IMR-90 (cell line): ENCODE data around the gene CEP162. TPM values are rescaled to one million over a fixed set of nuclear protein-coding genes. Genes with fewer than 3 reads are reported as not detected.

Experiments used
- ATAC-seq: fragments of 200-7000 bp; cut with Tn5 transposase; 2 replicates; pipeline ENCODE4 v1.9.1; 2020; ENCODE audit warnings: low read depth, mild to moderate bottlenecking, moderate library complexity
- BruUV-seq: library from RNA; stranded (reverse); fragments of 400-500 nt; replicated peaks from 2 replicates; lab custom pipeline; 2021; lab: Mats Ljungman, UMichigan
- CTCF ChIA-PET: fragments of 300-600 bp; formaldehyde crosslinking; extraction: SDS; loops from one replicate; lab custom pipeline; 2021; ENCODE audit warnings: antibody characterized with exemption; lab: Yijun Ruan, JAX
- POLR2A ChIA-PET: fragments of 300-600 bp; sonication (Branson Sonifier 250); formaldehyde crosslinking; loops from one replicate; lab custom pipeline; 2022; ENCODE audit warnings: antibody characterized with exemption; ENCODE audit not compliant: unreplicated experiment; lab: Charles Lee
- DNase-seq: peaks from one replicate; pipeline ENCODE4 v3.0.0; 2013
- H2AFZ ChIP-seq: replicated peaks from 2 replicates; pipeline ENCODE3; 2013; ENCODE audit warnings: low read length, mild to moderate bottlenecking; ENCODE audit not compliant: poor library complexity
- H2AK5ac ChIP-seq: 2 replicates; pipeline ENCODE4 v1.6.1; 2013; ENCODE audit warnings: low read depth, low read length, inconsistent platforms
- H2AK9ac ChIP-seq: replicated peaks from 2 replicates; pipeline ENCODE3; 2013; ENCODE audit warnings: mild to moderate bottlenecking, low read depth, low read length, moderate library complexity; ENCODE audit not compliant: poor library complexity
- H2BK120ac ChIP-seq: 2 replicates; pipeline ENCODE4 v1.6.1; 2013; ENCODE audit warnings: low read depth, low read length, inconsistent platforms
- H2BK15ac ChIP-seq: 3 replicates; pipeline ENCODE4 v1.6.1; 2013; ENCODE audit warnings: low read depth, low read length, inconsistent platforms
- H2BK20ac ChIP-seq: 2 replicates; pipeline ENCODE4 v1.6.1; 2013; ENCODE audit warnings: low read depth, mild to moderate bottlenecking, inconsistent platforms, low read length, moderate library complexity
- H2BK5ac ChIP-seq: 2 replicates; pipeline ENCODE4 v1.6.1; 2013; ENCODE audit warnings: mild to moderate bottlenecking, low read depth, low read length, inconsistent platforms; ENCODE audit not compliant: poor library complexity, severe bottlenecking
- H3K14ac ChIP-seq: replicated peaks from 2 replicates; pipeline ENCODE4 v1.6.1; 2013; ENCODE audit warnings: low read depth, low read length, inconsistent platforms
- H3K18ac ChIP-seq: 2 replicates; pipeline ENCODE4 v1.6.1; 2013; ENCODE audit warnings: low read depth, low read length, control low read depth
- H3K23ac ChIP-seq: 2 replicates; pipeline ENCODE4 v1.6.1; 2013; ENCODE audit warnings: low read depth, low read length, inconsistent platforms
- H3K27ac ChIP-seq: 2 replicates; pipeline ENCODE4 v1.5.1; 2013; ENCODE audit warnings: mild to moderate bottlenecking, control low read depth, low read length; ENCODE audit not compliant: insufficient read depth
- H3K27me3 ChIP-seq: 2 replicates; pipeline ENCODE4 v1.6.1; 2013; ENCODE audit warnings: low read length; ENCODE audit not compliant: control insufficient read depth, insufficient read depth
- H3K36me3 ChIP-seq: 2 replicates; pipeline ENCODE4 v1.6.1; 2013; ENCODE audit warnings: low read length, mixed read lengths; ENCODE audit not compliant: control insufficient read depth, insufficient read depth
- H3K4ac ChIP-seq: 2 replicates; pipeline ENCODE4 v1.6.1; 2013; ENCODE audit warnings: low read depth, low read length, inconsistent platforms
- H3K4me1 ChIP-seq: 2 replicates; pipeline ENCODE4 v1.6.1; 2013; ENCODE audit warnings: low read length, mixed read lengths; ENCODE audit not compliant: control insufficient read depth, insufficient read depth
- H3K4me2 ChIP-seq: 2 replicates; pipeline ENCODE4 v1.6.1; 2013; ENCODE audit warnings: low read depth, mild to moderate bottlenecking, control low read depth, low read length, moderate library complexity
- H3K4me3 ChIP-seq: 2 replicates; pipeline ENCODE4 v1.5.1; 2013; ENCODE audit warnings: low read depth, mild to moderate bottlenecking, control low read depth, low read length, moderate library complexity; ENCODE audit not compliant: insufficient read depth
- H3K56ac ChIP-seq: 2 replicates; pipeline ENCODE4 v1.6.1; 2013; ENCODE audit warnings: low read length, inconsistent platforms; ENCODE audit not compliant: insufficient read depth; ENCODE audit errors: extremely low read depth
- H3K79me1 ChIP-seq, 2 experiments: 2 replicates each; pipeline ENCODE4 v1.6.1; 2013; ENCODE audit warnings: low read length in 2 of 2, inconsistent platforms in 1 of 2, low read depth in 1 of 2
- H3K9ac ChIP-seq: 2 replicates; pipeline ENCODE4 v1.6.1; 2013; ENCODE audit warnings: low read depth, low read length, control low read depth
- H3K9me1 ChIP-seq: 2 replicates; pipeline ENCODE4 v1.6.1; 2013; ENCODE audit warnings: low read length, inconsistent platforms; ENCODE audit not compliant: insufficient read depth
- H3K9me3 ChIP-seq: 2 replicates; pipeline ENCODE4 v1.6.1; 2013; ENCODE audit warnings: low read length; ENCODE audit not compliant: control insufficient read depth, insufficient read depth
- H4K20me1 ChIP-seq: 2 replicates; pipeline ENCODE4 v1.6.1; 2013; ENCODE audit warnings: low read length, inconsistent platforms; ENCODE audit not compliant: insufficient read depth
- H4K5ac ChIP-seq: 2 replicates; pipeline ENCODE4 v1.6.1; 2013; ENCODE audit warnings: mild to moderate bottlenecking, low read depth, low read length, control low read depth
- H4K8ac ChIP-seq, 2 experiments: 2 replicates each; pipeline ENCODE4 v1.6.1; 2013; ENCODE audit warnings: low read depth in 2 of 2, low read length in 2 of 2, control low read depth in 1 of 2, inconsistent platforms in 1 of 2
- H4K91ac ChIP-seq: 2 replicates; pipeline ENCODE4 v1.6.1; 2013; ENCODE audit warnings: low read depth, low read length, inconsistent platforms; ENCODE audit not compliant: insufficient read depth
- CEBPB ChIP-seq: IDR thresholded peaks from 2 replicates; pipeline ENCODE4 v1.6.1; 2012; ENCODE audit warnings: low read depth, low read length, improper control_type of control experiment
- MAFK ChIP-seq: IDR thresholded peaks from 2 replicates; pipeline ENCODE4 v1.6.1; 2012; ENCODE audit warnings: low read depth, low read length, improper control_type of control experiment
- MXI1 ChIP-seq: IDR thresholded peaks from 2 replicates; pipeline ENCODE4 v1.6.1; 2012; ENCODE audit warnings: low read depth, mild to moderate bottlenecking, low read length, moderate library complexity, borderline replicate concordance
- RFX5 ChIP-seq: IDR thresholded peaks from 2 replicates; pipeline ENCODE4 v1.8.0; 2012; ENCODE audit warnings: low read depth, mild to moderate bottlenecking, low read length, moderate library complexity
- USF2 ChIP-seq: fragments of 150-350 bp; IDR thresholded peaks from 2 replicates; pipeline ENCODE4 v1.6.1; 2017; ENCODE audit warnings: mild to moderate bottlenecking, antibody characterized with exemption, low read length, low read depth
- WGBS, 2 experiments: methylation state at CpG; one replicate each; pipeline versions ENCODE4 v1.1.5 to v1.1.7; 2013; ENCODE audit warnings: missing lambda C conversion rate in 2 of 2; ENCODE audit not compliant: insufficient read length in 1 of 2; ENCODE audit errors: extremely low coverage in 2 of 2; 5-methylcytosine and 5-hydroxymethylcytosine counted together
- dilution Hi-C: fragments of 300-500 bp; cut with HindIII; formaldehyde crosslinking; loops from one replicate; pipeline ENCODE4 v1.14.3; 2018; ENCODE audit warnings: low sequenced_read_pairs; ENCODE audit not compliant: unreplicated experiment
- in situ Hi-C: fragments of 300-500 bp; cut with MboI; formaldehyde crosslinking; loops from 3 replicates; pipeline ENCODE4 v1.14.3; 2019; ENCODE audit warnings: low sequenced_read_pairs, inconsistent platforms, mixed read lengths
- intact Hi-C: fragments of 100-400 bp; cut with micrococcal nuclease; formaldehyde crosslinking; loops from 2 replicates; pipeline ENCODE4 v1.10.0; 2022
- polyA plus RNA-seq, 3 experiments: library from polyadenylated mRNA; depleted of rRNA; stranded (reverse); fragments of >200 nt; gene quantifications; 2 replicates each; pipeline ENCODE4 v1.2.3, GENCODE V29; 2012; ENCODE audit warnings: low replicate concordance in 1 of 3
- total RNA-seq: library from RNA; depleted of rRNA; stranded (reverse); fragments of >200 nt; gene quantifications from 2 replicates; pipeline ENCODE4 v1.2.3, GENCODE V29; 2012

Gene CEP162
- total and polyA plus RNA-seq, 2 of the 4 experiments (the other 2 are of a cell fraction): 1.2 to 1.6 TPM

GRCh38 chr6:84260196-84260595 lies 32.8 kb upstream of the CEP162 start:
- no peaks in the 10 kb centered on the region; the same call in 1 of the 2 replicates for H3K27me3 ChIP-seq
- no peak overlapping the region for H3K14ac ChIP-seq
- ChIA-PET POLR2A (no interaction called here), CTCF (no interaction called here)
- H2BK20ac ChIP-seq: no peak overlapping the region
- H3K79me1 ChIP-seq: no peaks in the 10 kb centered on the region
- ATAC-seq (no peak), DNase-seq (no peak)
- 41% methylated on average over 2 of the region's 4 CpGs; no CpG with 5 or more reads in 1 of the 2 experiments for WGBS, 2 experiments
- H3K9me1 ChIP-seq: no peaks in the 10 kb centered on the region
- intact Hi-C loops: no loop called here
- BruUV-seq: no TSS peak
- no peak overlapping the region for H3K9ac ChIP-seq
- H3K18ac ChIP-seq: no peak overlapping the region
- no peak overlapping the region for H2AK9ac ChIP-seq
- no peak overlapping the region for H3K27ac ChIP-seq
- no peak overlapping the region for H2BK5ac ChIP-seq
- no peak overlapping the region for H4K8ac ChIP-seq
- no peak overlapping the region for H2AK5ac ChIP-seq
- H3K36me3 ChIP-seq: no peaks in the 10 kb centered on the region
- dilution Hi-C loops: no loop called here
- no peak overlapping the region for H2AFZ ChIP-seq
- H3K56ac ChIP-seq: no peak overlapping the region
- no peaks in the 10 kb centered on the region for H3K4me1 ChIP-seq
- no peaks in the 10 kb centered on the region for H3K9me3 ChIP-seq
- no peak overlapping the region for H3K4me2 ChIP-seq
- TF ChIP-seq RFX5 (no peak), MAFK (no peak), MXI1 (no peak), CEBPB (no peak), USF2 (no peak)
- H4K91ac ChIP-seq: no peak overlapping the region
- no peak overlapping the region for H3K23ac ChIP-seq
- H4K20me1 ChIP-seq: no peaks in the 10 kb centered on the region
- H2BK15ac ChIP-seq: no peak overlapping the region
- H3K4me3 ChIP-seq: no peak overlapping the region
- no peak overlapping the region for H2BK120ac ChIP-seq
- no peak overlapping the region for H4K5ac ChIP-seq
- in situ Hi-C loops: no loop called here
- no peak overlapping the region for H3K4ac ChIP-seq
